IgD-negative memory B cell (primary cell): Measurements from ENCODE around the gene TEX261. TPM values are rescaled to one million over a fixed set of nuclear protein-coding genes. Genes with fewer than 3 reads are reported as not detected.

Experiments used
- polyA plus RNA-seq: library from polyadenylated mRNA; unstranded; fragments of 300-500 nt; fragmentation: Illumina TruSeq; gene quantifications from one replicate; pipeline ENCODE4 v1.2.3, GENCODE V29; 2021

Gene TEX261
- polyA plus RNA-seq, 1 donor from 2014 or later: 24.9 TPM

Other genes starting within 250 kb of the TEX261 start
- gene ADD2, start 226.7 kb downstream of the TEX261 start, polyA plus RNA-seq: 17.3 TPM
- not detected for gene FIGLA, start 204.2 kb downstream of the TEX261 start, polyA plus RNA-seq
- not detected for gene CLEC4F, start 174.3 kb downstream of the TEX261 start, polyA plus RNA-seq
- not detected for gene CD207, start 159.1 kb downstream of the TEX261 start, polyA plus RNA-seq
- not detected for gene VAX2, start 94.3 kb downstream of the TEX261 start, polyA plus RNA-seq
- gene ATP6V1B1, start 59.0 kb downstream of the TEX261 start, polyA plus RNA-seq: not detected
- gene ANKRD53, start 16.2 kb downstream of the TEX261 start, polyA plus RNA-seq: not detected
- gene NAGK, start 73.8 kb upstream of the TEX261 start, polyA plus RNA-seq: 121 TPM
- gene MCEE, start 135.4 kb upstream of the TEX261 start, polyA plus RNA-seq: 25.9 TPM
- gene MPHOSPH10, start 135.8 kb upstream of the TEX261 start, polyA plus RNA-seq: 25.2 TPM
- gene PAIP2B, start 232.2 kb upstream of the TEX261 start, polyA plus RNA-seq: 3.1 TPM